GM19240 (cell line): ENCODE data around the gene TP53.
"Not testable (repeated sequence)": the region's sequence is repeated elsewhere in the genome, so short reads cannot be mapped to it uniquely, and the experiment has no call there.

ENCODE experiments used
- DNase-seq: peaks from one replicate; pipeline ENCODE4 v3.0.0; 2011; ENCODE audit warnings: low spot score; ENCODE audit not compliant: insufficient read length

Gene TP53

GRCh38 chr17:7632492-7632894 lies 54.8 kb downstream of the TP53 start:
- peak; percentile 60 for DNase-seq

- no peak for DNase-seq
These were observed 55.6 kb downstream of the TP53 start for GRCh38 chr17:7631398-7632380.

GRCh38 chr17:7629939-7630571 lies 57.2 kb downstream of the TP53 start, which contains the start of gene SHBG:
Gene SHBG, plus strand, starts transcription at chr17:7630135. Its CDS starts 38 bp downstream, at chr17:7630173.
- DNase-seq, result no peak

GRCh38 chr17:7627250-7628121 lies 59.8 kb downstream of the TP53 start, which contains the start of gene SAT2:
Gene SAT2, minus strand, starts transcription at chr17:7627821. Its CDS starts 186 bp downstream, at chr17:7627635.
- peak; percentile 94 for DNase-seq

- DNase-seq, result no peak
These were observed 60.4 kb downstream of the TP53 start for GRCh38 chr17:7626956-7627249.

- no peak for DNase-seq
These were observed 61.0 kb downstream of the TP53 start for GRCh38 chr17:7626307-7626706.

- DNase-seq, result not testable (repeated sequence)
These were observed 61.5 kb downstream of the TP53 start for GRCh38 chr17:7625749-7626148.

GRCh38 chr17:7623661-7624060 lies 63.6 kb downstream of the TP53 start:
- no peak for DNase-seq

GRCh38 chr17:7620835-7621234 lies 66.5 kb downstream of the TP53 start:
- no peak for DNase-seq

GRCh38 chr17:7618608-7619007 lies 68.7 kb downstream of the TP53 start:
- DNase-seq, result no peak
